Neuron (in vitro differentiated cells): ENCODE data around the gene DNAJC5.
"Not testable (repeated sequence)": the region's sequence is repeated elsewhere in the genome, so short reads cannot be mapped to it uniquely, and the experiment has no call there.

ENCODE experiments used
- H2AFZ ChIP-seq: one replicate; pipeline ENCODE4 v1.6.1; 2013; ENCODE audit warnings: low read depth, mild to moderate bottlenecking, inconsistent platforms, low read length, moderate library complexity
- H3K27me3 ChIP-seq: one replicate; pipeline ENCODE4 v1.6.1; 2013; ENCODE audit warnings: low read length; ENCODE audit not compliant: insufficient read depth
- H3K36me3 ChIP-seq: one replicate; pipeline ENCODE4 v1.6.1; 2013; ENCODE audit warnings: low read length; ENCODE audit not compliant: insufficient read depth
- H3K4me1 ChIP-seq: one replicate; pipeline ENCODE4 v1.6.1; 2013; ENCODE audit warnings: low read length; ENCODE audit not compliant: insufficient read depth
- H3K4me3 ChIP-seq: 2 replicates; pipeline ENCODE4 v1.5.1; 2013; ENCODE audit warnings: mild to moderate bottlenecking, low read length, moderate library complexity
- H3K9me3 ChIP-seq: one replicate; pipeline ENCODE4 v1.6.1; 2013; ENCODE audit warnings: low read length

Gene DNAJC5

DNA sequence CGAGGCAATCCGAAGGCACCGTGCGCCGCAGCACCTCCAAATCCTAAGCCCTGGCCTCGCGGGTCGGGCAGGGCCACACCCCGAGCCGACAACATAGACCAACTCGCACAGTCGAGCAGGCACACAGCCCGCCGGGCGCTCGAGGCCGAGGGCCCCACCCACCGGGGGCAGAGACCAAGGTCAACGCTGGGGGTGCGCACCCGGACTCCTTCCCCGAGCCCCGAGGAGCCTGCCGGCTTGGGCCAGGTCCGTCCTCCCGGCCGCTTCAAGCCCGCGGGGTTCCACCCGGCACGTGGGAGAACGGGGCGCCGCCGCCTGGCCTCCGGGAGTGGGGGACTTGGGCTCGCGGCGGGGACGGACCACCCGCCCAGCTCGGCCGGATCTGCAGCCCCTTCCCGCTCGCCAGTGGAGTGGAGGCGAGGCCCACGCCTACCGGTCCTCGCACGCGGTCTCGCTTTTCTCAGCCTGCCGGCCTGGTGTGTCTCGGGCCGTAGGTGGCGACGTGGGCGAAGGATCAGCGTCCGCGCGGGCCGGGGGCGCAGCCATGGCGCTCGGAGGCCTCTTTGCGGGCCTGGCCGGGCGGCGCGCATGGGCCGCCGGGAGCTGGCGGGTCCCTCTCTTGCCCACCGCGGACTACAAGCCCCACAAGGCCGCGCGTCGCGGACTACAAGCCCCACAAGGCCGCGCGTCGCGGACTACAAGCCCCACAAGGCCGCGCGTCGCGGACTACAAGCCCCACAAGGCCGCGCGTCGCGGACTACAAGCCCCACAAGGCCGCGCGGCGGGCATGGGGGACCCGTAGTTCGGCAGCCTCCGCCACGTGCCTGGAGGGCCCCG, 61.1 kb downstream of the DNAJC5 start, which contains the start of gene UCKL1:
Gene UCKL1 (minus strand): TSS at position 590 of the 837 bp plus-strand sequence. CDS start 44 bp downstream, at position 546.
- Histone ChIP-seq H3K4me3 (peak within 1 kb of the TSS; percentile 68), H3K27me3 (no peaks in the 10 kb centered on the region), H2AFZ (peak within 1 kb of the TSS; percentile 42), H3K4me1 (peaks cover 23% of the 10 kb centered on the region), H3K36me3 (peaks cover 20% of the 10 kb centered on the region), H3K9me3 (no peaks in the 10 kb centered on the region)

DNA sequence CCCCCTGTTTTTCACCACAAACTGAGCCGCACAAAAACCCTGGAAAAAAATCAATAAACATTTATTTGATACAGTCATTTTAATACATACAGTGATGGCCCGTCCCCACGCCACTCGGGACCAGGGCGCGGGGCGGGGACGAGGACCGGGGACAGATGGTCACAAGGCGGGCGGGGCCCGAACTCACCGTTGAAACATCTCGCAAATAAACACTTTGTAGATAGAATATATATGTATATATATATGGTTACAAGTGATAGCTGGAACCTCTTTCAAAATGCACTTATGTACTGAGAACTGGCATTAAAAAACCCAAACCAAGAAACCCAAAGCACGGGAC, 61.7 kb downstream of the DNAJC5 start:
- Histone ChIP-seq H3K9me3 (no peaks in the 10 kb centered on the region), H3K4me1 (peaks cover 23% of the 10 kb centered on the region), H3K36me3 (peaks cover 26% of the 10 kb centered on the region), H3K27me3 (no peaks in the 10 kb centered on the region), H3K4me3 (peak overlapping the region; percentile 17), H2AFZ (no peak overlapping the region)

DNA sequence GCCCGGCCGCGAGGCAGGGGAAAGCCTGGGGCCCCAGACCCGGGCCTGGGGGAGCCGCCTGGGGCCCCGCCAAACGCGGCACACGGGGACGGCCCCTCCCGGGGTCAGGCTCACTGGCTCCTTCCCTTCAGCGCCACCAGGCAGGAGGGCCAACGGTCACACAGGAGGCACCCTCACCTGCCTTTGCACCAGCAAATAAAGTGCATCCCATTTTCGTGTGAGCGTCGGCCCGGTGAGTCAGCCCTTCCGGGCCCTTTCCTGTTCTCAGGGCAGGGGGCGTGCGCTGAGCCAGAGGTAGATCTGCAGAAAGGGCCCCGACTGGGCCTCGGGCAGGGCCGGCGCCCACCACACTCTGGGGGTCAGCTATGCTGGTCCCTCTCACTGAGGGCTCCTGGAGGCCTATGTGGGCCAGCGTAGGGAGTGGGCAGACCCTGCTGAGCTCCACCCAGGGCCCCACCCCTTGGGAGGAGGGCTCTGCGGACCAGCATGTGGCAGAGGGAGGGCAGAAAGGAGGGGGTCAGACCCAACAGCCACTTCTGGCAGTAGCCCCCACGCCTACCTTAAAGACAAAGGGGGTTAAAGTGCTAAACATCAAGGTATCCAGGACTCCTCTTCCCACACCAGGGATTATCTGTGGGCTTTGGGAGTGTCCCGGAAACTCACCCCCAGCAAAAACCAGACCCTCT, 62.2 kb downstream of the DNAJC5 start:
- no peak overlapping the region for H3K4me3 ChIP-seq
- no peaks in the 10 kb centered on the region for H3K27me3 ChIP-seq
- H3K4me1 ChIP-seq = peaks cover 23% of the 10 kb centered on the region
- peaks cover 31% of the 10 kb centered on the region for H3K36me3 ChIP-seq
- no peak overlapping the region for H2AFZ ChIP-seq
- H3K9me3 ChIP-seq = no peaks in the 10 kb centered on the region

DNA sequence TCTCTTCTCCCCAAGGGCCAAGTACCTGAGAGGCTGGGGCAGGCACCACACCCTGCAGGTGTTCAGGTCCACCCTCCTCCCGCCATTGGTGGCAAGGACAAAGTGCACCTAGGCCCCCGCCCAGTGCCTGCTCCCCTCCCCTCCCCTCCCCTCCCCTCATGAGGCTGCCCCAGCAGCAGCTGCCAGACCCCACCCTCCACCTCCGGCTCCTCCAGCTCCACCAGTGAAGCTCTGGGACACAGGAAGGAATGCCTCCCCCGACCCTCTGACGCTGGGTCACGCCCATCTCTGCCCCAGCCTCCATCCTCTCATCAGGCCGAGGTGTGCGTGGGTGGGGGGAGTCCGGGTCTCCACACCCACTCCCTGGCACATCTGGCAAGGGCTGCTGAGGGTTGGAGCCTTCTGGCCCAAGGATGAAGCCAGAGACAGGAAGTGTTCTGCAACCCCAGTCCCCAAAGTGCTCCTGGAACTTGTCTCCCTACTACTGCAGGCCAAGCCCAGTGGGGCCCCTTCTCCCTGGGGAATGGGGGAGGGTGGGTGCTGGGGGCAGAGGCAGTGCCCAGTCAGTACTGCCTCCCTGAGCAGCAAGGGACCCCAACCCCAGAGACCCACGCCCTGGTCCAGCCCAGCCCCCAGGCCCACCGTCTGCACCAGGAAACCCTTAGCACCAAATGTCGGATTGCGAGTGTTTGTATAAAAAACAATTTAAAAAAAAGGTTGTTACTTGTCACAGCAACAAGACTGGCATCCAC, 62.9 kb downstream of the DNAJC5 start:
- no peaks in the 10 kb centered on the region for H3K27me3 ChIP-seq
- no peak overlapping the region for H3K4me3 ChIP-seq
- H3K4me1 ChIP-seq = peaks cover 23% of the 10 kb centered on the region
- H3K9me3 ChIP-seq = no peaks in the 10 kb centered on the region
- no peak overlapping the region for H2AFZ ChIP-seq
- H3K36me3 ChIP-seq = peaks cover 34% of the 10 kb centered on the region

DNA sequence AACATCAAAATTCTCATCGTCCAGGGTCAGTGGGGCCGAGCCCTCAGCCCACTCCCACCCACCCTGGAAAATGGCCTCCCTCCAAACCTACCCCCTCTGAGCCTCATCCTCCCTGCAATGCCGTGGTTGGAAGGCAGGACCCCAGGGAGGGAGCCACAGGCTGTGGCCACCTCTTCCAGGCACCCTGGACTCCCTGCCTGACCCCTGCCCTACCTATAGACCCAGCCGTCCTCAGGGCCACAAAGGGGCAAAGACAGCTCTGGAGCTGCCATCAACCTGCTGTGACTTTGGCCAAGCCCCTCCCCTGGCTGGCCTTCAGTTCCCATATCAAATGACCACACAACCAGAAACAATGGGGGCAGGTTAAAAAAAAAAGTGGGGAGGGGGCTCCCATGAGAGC, 63.5 kb downstream of the DNAJC5 start:
- no peak overlapping the region for H2AFZ ChIP-seq
- no peaks in the 10 kb centered on the region for H3K27me3 ChIP-seq
- H3K4me1 ChIP-seq = peaks cover 23% of the 10 kb centered on the region
- no peak overlapping the region for H3K4me3 ChIP-seq
- H3K9me3 ChIP-seq = no peaks in the 10 kb centered on the region
- H3K36me3 ChIP-seq = peaks cover 39% of the 10 kb centered on the region

DNA sequence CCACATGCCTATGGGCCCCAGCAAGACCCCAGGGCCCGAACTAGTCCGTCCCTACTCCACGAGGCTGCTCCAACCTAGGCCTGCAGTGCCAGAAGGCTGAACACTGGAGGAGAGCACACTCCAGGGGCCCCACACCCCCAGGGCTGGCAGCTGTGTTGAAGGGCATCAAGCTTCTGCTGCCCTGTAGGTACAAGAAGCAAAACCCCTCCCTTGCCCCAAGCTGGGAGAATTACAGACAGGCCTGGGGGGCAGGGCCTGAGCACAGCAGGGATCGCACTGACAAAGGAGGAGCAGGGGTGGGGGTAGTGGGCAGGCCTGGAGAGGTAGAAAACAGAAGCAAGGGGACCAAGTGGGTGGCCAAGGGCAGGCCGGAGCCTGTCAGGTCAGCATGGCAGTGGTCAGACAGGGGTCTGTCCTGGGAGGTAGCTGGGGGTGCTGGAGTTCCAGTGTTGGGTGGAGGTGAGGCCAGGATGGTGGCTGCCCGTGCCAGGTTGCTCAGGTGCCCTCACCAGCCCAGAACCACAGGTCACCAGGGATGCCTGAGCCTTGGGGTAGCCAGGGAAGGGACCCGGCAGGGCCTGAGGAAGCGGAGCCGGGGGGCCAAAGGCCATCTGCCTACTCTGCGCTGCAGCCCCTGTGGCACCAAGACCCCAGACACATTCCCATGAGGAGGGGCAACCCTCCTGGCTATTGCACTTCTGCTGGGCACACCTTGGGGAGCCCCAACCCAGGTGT, 64.2 kb downstream of the DNAJC5 start:
- H3K36me3 ChIP-seq = peaks cover 45% of the 10 kb centered on the region
- H3K9me3 ChIP-seq = no peaks in the 10 kb centered on the region
- peaks cover 18% of the 10 kb centered on the region for H3K4me1 ChIP-seq
- H2AFZ ChIP-seq = no peak overlapping the region
- H3K4me3 ChIP-seq = no peak overlapping the region
- no peaks in the 10 kb centered on the region for H3K27me3 ChIP-seq

DNA sequence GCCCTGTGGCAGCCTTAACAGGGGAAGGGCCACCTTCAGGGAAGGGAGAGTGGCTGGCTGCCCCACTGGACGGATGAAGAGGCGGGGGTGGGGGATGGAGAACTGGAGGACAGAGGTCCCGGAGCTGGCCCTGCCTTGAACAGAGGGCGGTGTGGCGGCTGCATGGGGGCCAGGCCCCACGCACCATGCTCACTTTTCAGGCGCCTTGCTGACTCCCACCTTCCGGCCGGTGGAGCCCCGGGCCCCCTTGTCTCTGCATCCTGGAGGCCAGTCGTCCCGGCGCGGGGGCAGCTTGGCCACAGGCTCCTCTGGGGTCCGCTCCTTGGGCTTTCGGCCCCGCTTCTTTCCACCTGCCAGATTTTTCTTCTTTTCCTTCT, 64.8 kb downstream of the DNAJC5 start:
- Histone ChIP-seq H3K4me3 (no peak overlapping the region), H2AFZ (no peak overlapping the region), H3K36me3 (peaks cover 45% of the 10 kb centered on the region), H3K9me3 (no peaks in the 10 kb centered on the region), H3K27me3 (no peaks in the 10 kb centered on the region), H3K4me1 (peaks cover 13% of the 10 kb centered on the region)

DNA sequence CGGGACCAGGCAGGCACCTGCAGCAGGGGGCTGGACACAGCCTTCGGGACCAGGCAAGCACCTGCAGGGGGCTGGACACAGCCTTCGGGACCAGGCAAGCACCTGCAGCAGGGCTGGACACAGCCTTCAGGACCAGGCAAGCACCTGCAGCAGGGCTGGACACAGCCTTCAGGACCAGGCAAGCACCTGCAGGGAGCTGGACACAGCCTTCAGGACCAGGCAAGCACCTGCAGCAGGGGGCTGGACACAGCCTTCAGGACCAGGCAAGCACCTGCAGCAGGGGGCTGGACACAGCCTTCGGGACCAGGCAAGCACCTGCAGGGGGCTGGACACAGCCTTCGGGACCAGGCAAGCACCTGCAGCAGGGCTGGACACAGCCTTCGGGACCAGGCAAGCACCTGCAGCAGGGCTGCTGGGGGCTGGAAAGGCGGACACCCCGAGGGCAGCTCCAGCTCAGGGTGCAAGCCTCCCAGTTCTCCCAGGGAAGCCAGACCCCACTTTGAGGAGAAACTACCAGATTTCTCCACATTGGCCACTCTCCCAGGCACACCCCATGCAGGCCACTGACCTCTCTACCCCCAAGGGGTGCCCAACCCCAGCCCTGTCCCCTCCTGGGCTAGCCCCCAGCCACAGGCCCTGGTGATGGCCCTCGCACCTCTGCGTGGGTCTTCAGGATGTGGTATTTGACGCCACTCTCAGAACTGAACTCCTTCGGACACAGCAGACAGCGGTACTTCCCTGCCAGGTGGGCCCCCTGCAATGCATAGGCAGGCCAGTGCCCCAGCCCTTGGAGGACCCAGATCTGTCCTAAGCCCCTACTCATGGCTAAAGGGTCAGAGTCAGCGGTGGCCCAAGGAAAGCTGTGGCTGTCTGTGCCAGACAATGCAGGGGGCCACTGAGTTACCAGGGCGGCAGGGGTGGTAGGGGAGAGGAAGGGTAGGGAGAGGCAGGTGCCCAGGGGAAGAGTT, 66.0 kb downstream of the DNAJC5 start:
- H3K36me3 ChIP-seq = peaks cover 46% of the 10 kb centered on the region
- not testable (repeated sequence) for H3K27me3 ChIP-seq, H3K4me3 ChIP-seq, H3K9me3 ChIP-seq, H2AFZ ChIP-seq, H3K4me1 ChIP-seq

DNA sequence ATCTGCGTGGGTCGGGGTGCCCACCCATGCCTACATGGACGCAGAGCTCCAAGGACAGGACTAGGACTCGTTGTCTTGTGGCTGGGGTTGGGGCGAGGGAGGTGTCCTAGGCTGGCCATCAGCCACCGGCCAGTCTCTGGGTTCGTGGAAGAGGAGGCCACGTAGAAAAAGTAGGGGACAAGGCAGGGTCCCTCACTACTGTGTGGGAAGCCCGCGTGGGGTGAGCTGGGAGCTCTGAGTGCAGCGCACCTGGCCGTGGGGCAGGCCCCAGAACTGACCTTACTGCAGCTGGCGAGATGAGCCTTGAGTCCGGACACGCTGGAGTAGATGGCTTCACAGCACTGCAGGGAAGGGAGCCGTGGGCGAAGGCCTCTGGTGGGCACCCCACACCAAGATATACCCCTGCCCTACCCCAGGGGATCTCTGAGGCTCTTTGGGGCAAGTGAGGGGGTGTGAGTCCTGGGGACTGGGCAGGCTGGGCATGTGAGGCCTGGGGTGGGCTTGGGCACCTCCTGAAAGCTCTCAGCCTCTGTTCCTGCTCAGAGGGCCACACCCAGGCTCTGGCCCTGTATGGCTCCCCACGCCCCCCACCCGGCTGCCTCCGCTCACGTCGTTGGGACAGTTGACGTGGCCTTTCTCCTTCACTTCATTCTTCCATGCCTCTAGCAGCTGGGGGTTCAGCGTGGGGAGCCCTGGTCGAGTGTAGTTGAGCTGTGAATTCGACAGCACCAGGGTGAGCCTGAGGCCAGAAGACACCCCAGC, 66.9 kb downstream of the DNAJC5 start:
- Histone ChIP-seq H2AFZ (no peak overlapping the region), H3K4me1 (peaks cover 7% of the 10 kb centered on the region), H3K36me3 (peaks cover 55% of the 10 kb centered on the region), H3K4me3 (no peak overlapping the region), H3K27me3 (no peaks in the 10 kb centered on the region), H3K9me3 (no peaks in the 10 kb centered on the region)

DNA sequence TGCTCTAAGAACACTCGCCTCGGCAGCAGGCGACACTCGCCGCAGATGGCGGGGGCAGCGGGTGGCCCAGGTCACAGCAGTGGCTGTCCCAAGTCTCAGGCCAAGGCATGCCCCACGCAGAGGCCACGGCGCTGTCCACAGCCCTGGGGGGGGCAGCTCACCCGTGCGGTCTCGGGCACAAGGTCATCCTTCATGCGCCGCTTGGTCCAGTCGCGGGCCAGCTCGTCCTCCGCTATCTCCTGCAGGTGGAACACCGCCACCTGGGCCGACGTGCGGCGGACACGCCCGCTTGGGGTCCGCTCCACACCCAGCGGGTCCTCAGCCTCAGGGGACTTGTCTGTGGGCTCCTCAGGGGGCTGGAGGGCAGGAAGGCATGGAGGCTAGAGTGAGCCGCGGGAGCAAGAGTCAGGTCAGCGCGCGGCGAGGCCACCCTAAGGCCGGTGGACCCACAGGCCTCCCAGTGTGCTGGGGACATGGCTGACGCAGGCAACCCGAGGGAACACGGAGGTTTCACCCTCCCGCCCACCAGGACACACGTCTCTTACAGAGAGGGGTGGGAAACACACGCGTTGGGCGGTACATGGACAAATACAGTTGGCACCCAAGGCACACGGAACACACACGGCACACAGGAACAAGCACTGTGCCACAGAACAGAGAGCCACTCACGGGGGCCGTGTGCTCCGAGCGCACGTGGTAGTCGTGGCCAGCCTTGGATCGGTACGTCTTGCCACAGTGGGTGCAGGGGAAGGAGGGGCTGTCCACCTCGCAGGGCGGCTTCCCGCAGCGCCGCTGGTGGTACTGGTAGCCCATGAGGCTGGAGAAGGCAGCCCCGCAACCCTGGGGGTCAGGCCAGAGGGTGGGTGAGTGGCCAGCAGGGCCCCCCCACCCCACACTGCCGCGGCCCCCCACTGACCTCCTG, 67.8 kb downstream of the DNAJC5 start:
- H3K9me3 ChIP-seq = no peaks in the 10 kb centered on the region
- H3K27me3 ChIP-seq = no peaks in the 10 kb centered on the region
- H3K4me1 ChIP-seq = peaks cover 7% of the 10 kb centered on the region
- H2AFZ ChIP-seq = no peak overlapping the region
- H3K4me3 ChIP-seq = no peak overlapping the region
- H3K36me3 ChIP-seq = peaks cover 63% of the 10 kb centered on the region

DNA sequence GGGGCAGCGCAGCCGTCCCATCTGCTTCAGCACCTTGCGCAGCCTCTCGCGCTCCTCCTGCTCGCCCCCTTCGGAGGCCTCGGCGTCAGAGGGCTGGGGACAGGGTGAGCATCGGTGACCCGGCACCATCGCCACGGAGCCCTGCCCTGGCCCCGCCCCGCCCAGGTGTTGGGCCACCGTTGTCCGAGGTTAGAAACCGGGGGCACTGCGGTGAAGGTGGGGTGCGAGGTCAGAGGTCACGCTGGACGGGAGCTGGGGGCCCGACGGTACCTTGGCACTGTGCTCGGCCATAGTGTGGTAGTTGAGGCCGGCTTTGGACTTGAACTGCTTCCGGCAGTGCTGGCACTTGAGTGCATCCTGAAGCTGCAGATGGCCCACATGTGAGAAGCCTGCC, 68.4 kb downstream of the DNAJC5 start:
- peaks cover 64% of the 10 kb centered on the region for H3K36me3 ChIP-seq
- H3K4me1 ChIP-seq = peaks cover 7% of the 10 kb centered on the region
- H3K9me3 ChIP-seq = no peaks in the 10 kb centered on the region
- no peak overlapping the region for H2AFZ ChIP-seq
- H3K4me3 ChIP-seq = no peak overlapping the region
- no peaks in the 10 kb centered on the region for H3K27me3 ChIP-seq
